ENCODE data around the gene NPHS1. TPM values are rescaled to one million over a fixed set of nuclear protein-coding genes. Genes with fewer than 3 reads are reported as not detected.
A peak's percentile ranks its signal among the peaks of the same experiment; 100 is the strongest.

NPHS1 gene
- total RNA-seq, 2 donors from 2014 or later: 14.0 to 33.6 TPM

- intact Hi-C loops (cut with DNase I): no loop called here
- DNase-seq (no peak), ATAC-seq (no peak)
- Histone ChIP-seq H3K9me3 (no peaks in the 10 kb centered on the region), H3K4me3 (no peak overlapping the region), H3K27me3 (no peaks in the 10 kb centered on the region), H3K4me1 (peaks cover 64% of the 10 kb centered on the region), H3K27ac (peak overlapping the region in 2 of 4 donors; percentile 68 to 89), H3K36me3 (replicated peaks in 1 of 2; ENCODE audit: insufficient read depth in 1 of 2, low read depth in 2 of 2) (no peaks in the 10 kb centered on the region)
- no peak for TF ChIP-seq CTCF (IDR thresholded peaks at IDR 0.05)
- WGBS, 2 donors: 33 to 37% methylated on average over 8 of the region's 8 CpGs
Measured at GRCh38 chr19:35853038-35853756, 893 bp upstream of the NPHS1 start.

GRCh38 chr19:35851213-35852028 is 883 bp downstream of the NPHS1 start:
- H3K27ac ChIP-seq: peak overlapping the region; percentile 62 to 89 (median 77)
- H3K4me3 ChIP-seq: peak overlapping the region; percentile 2 to 4
- WGBS, 2 donors: 27 to 33% methylated on average over 13 to 32 of the region's 32 CpGs
- intact Hi-C loops (cut with DNase I): no loop called here
- H3K9me3 ChIP-seq: no peaks in the 10 kb centered on the region
- peak in 2 of 3 donors; percentile 44 to 51 for TF ChIP-seq POLR2A (IDR thresholded peaks at IDR 0.05)
- TF ChIP-seq CTCF (IDR thresholded peaks at IDR 0.05): peak in 6 of 7 experiments; percentile 17 to 65 (median 48)
- H3K36me3 ChIP-seq (replicated peaks in 1 of 2; ENCODE audit: insufficient read depth in 1 of 2, low read depth in 2 of 2): no peaks in the 10 kb centered on the region
- ATAC-seq (peak; percentile 41), DNase-seq (peak; percentile 73 to 80 (median 74))
- peaks cover 57% of the 10 kb centered on the region for H3K4me1 ChIP-seq
- no peaks in the 10 kb centered on the region for H3K27me3 ChIP-seq

- intact Hi-C loops (cut with DNase I): no loop called here
- 88 to 97% methylated on average over 6 to 18 of the region's 18 CpGs for WGBS, 2 donors
- H3K4me3 ChIP-seq: no peak overlapping the region
- no peaks in the 10 kb centered on the region for H3K36me3 ChIP-seq (replicated peaks in 1 of 2; ENCODE audit: insufficient read depth in 1 of 2, low read depth in 2 of 2)
- DNase-seq (no peak), ATAC-seq (no peak)
- H3K9me3 ChIP-seq: no peaks in the 10 kb centered on the region
- H3K4me1 ChIP-seq: peaks cover 49% of the 10 kb centered on the region
- no peaks in the 10 kb centered on the region for H3K27me3 ChIP-seq
- no peak for TF ChIP-seq CTCF (IDR thresholded peaks at IDR 0.05)
- TF ChIP-seq POLR2A (IDR thresholded peaks at IDR 0.05): no peak
- H3K27ac ChIP-seq: no peak overlapping the region
Measured at GRCh38 chr19:35848919-35849505, 3.3 kb downstream of the NPHS1 start.

- 83 to 85% methylated on average over 1 to 8 of the region's 8 CpGs for WGBS, 2 donors
- Histone ChIP-seq H3K9me3 (no peaks in the 10 kb centered on the region), H3K36me3 (replicated peaks in 1 of 2; ENCODE audit: insufficient read depth in 1 of 2, low read depth in 2 of 2) (no peaks in the 10 kb centered on the region), H3K27ac (peak overlapping the region in 1 of 4 donors; percentile 40), H3K4me1 (peaks cover 44% of the 10 kb centered on the region), H3K27me3 (no peaks in the 10 kb centered on the region), H3K4me3 (no peak overlapping the region)
- DNase-seq: no peak
- no peak for ATAC-seq
- intact Hi-C loops (cut with DNase I): no loop called here
- no peak for TF ChIP-seq POLR2A (IDR thresholded peaks at IDR 0.05)
- no peak for TF ChIP-seq CTCF (IDR thresholded peaks at IDR 0.05)
Measured at GRCh38 chr19:35848486-35848885, 3.8 kb downstream of the NPHS1 start.
